ENCODE results near the gene SAFB2.

DNA sequence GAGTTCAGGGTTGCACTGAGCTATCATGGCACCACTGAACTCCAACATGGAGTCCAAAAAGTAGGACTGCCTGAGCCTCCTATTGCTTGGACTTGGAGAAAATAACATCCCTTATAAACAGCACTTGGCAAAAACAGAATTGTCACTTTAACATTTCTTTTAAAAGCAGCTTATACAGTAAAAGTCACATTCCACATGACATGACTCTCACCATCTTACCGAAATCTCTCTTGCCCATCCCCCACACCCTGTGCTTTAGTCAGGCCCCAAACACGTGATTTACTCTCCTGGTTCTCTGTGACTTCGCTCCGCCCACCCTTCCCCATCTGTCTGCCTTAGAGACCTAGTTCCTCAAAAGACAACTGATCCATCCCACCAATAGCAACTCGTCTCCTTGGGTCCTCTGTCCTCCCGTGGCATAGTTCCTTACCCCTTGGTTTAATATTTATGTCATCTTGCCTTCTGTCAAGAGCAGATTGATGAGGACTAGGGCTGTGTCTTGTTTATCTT, 4.9 kb upstream of the SAFB2 start:
- TF ChIP-seq, protein P1, sequence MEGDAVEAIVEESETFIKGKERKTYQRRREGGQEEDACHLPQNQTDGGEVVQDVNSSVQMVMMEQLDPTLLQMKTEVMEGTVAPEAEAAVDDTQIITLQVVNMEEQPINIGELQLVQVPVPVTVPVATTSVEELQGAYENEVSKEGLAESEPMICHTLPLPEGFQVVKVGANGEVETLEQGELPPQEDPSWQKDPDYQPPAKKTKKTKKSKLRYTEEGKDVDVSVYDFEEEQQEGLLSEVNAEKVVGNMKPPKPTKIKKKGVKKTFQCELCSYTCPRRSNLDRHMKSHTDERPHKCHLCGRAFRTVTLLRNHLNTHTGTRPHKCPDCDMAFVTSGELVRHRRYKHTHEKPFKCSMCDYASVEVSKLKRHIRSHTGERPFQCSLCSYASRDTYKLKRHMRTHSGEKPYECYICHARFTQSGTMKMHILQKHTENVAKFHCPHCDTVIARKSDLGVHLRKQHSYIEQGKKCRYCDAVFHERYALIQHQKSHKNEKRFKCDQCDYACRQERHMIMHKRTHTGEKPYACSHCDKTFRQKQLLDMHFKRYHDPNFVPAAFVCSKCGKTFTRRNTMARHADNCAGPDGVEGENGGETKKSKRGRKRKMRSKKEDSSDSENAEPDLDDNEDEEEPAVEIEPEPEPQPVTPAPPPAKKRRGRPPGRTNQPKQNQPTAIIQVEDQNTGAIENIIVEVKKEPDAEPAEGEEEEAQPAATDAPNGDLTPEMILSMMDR (conservative IDR thresholded peaks at IDR 0.05) = no peak
- TF ChIP-seq ZFX (IDR thresholded peaks at IDR 0.05) = no peak

All from C4-2B (cell line).